ENCODE data around the gene ZFAND3. TPM values are rescaled to one million over a fixed set of nuclear protein-coding genes. Genes with fewer than 3 reads are reported as not detected.

Gene ZFAND3
- total RNA-seq, 2 experiments from 2014 or later, result 8.3 to 33.8 TPM

DNA sequence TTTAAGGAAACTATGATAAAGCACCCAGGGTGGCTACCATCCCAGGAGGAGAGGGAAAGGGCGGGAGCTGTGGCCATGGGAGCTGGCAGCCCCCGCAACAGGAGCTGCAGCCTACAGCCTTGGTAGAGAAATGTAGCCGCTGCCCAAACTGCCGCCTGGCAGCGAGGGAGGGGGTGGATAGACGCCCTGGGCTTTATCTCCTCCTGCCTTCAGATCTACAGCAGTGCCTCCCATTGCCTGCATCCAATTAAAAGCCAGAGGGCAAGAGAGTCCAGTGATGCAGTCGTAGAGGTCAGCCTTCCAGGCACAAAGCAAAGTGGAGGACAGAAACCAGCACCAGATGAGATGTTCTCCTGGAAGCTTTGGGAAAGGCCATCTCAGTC lies 35.0 kb upstream of the ZFAND3 start:
- Histone ChIP-seq H3K9me2 (ENCODE audit: insufficient read depth, low read length) (no peaks in the 10 kb centered on the region), H3K4me3 (ENCODE audit: low read depth, low read length, poor library complexity, severe bottlenecking) (no peak overlapping the region), H3K79me2 (ENCODE audit: insufficient read depth, low read depth, low read length) (no peaks in the 10 kb centered on the region), H3K27ac (ENCODE audit: low read depth, low read length, poor library complexity, severe bottlenecking) (no peak overlapping the region), H4K20me1 (ENCODE audit: insufficient read depth, low read length) (no peaks in the 10 kb centered on the region), H3K36me3 (ENCODE audit: insufficient read depth, low read length) (no peaks in the 10 kb centered on the region), H2AFZ (ENCODE audit: low read length) (no peak overlapping the region), H3K4me1 (ENCODE audit: insufficient read depth, low read length, poor library complexity, severe bottlenecking) (no peaks in the 10 kb centered on the region), H3K4me2 (ENCODE audit: low read length) (no peak overlapping the region), H3K9me3 (ENCODE audit: low read length) (no peaks in the 10 kb centered on the region)
- POLR2A ChIA-PET, result no interaction called here
- TF ChIP-seq, protein P1, sequence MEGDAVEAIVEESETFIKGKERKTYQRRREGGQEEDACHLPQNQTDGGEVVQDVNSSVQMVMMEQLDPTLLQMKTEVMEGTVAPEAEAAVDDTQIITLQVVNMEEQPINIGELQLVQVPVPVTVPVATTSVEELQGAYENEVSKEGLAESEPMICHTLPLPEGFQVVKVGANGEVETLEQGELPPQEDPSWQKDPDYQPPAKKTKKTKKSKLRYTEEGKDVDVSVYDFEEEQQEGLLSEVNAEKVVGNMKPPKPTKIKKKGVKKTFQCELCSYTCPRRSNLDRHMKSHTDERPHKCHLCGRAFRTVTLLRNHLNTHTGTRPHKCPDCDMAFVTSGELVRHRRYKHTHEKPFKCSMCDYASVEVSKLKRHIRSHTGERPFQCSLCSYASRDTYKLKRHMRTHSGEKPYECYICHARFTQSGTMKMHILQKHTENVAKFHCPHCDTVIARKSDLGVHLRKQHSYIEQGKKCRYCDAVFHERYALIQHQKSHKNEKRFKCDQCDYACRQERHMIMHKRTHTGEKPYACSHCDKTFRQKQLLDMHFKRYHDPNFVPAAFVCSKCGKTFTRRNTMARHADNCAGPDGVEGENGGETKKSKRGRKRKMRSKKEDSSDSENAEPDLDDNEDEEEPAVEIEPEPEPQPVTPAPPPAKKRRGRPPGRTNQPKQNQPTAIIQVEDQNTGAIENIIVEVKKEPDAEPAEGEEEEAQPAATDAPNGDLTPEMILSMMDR (conservative IDR thresholded peaks at IDR 0.05; ENCODE audit: low read length), result no peak
- TF ChIP-seq EZH2phosphoT487 (IDR thresholded peaks at IDR 0.05; ENCODE audit: borderline replicate concordance, low read depth, low read length), result no peak
- CTCF ChIA-PET (ENCODE audit: unreplicated experiment), result no interaction called here
- no TSS peak for BruUV-seq (replicated peaks)
- DNase-seq (ENCODE audit: low spot score), result no peak
- intact Hi-C loops (cut with micrococcal nuclease; ENCODE audit: unreplicated experiment), result no loop called here

DNA sequence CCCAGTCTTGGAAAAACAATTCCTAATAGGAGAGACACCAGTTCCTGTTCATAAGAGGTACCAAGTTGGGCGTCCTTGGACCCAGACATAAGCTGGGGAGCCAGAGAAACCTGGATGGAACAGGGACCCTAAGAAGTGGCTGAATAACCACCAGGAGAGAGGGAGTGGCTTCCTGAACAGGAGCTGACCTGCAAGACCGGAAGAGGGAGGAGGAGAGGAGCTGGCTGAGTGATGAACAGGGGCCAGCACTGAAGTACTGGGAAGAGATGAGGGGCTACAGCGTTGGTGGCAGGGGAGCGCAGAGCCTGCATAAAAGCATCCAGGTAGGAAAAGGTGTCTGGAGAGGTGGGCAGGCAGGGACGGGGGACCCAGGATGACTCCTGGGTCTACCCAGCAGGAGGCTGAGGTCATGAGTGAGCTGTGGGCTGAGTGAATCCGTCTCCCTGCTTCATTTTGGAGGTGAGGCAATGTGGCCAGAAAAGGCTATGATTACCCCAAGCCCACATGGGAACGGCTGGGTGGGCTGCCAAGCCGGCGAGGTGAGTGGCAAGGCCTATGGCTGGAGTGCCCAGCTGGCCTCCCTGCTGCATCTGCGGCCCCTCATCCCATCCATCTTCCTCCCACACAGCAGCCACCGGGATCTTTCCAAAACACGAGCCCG lies 34.4 kb upstream of the ZFAND3 start:
- Histone ChIP-seq H3K4me3 (ENCODE audit: low read depth, low read length, poor library complexity, severe bottlenecking) (no peak overlapping the region), H3K36me3 (ENCODE audit: insufficient read depth, low read length) (no peaks in the 10 kb centered on the region), H3K9me2 (ENCODE audit: insufficient read depth, low read length) (no peaks in the 10 kb centered on the region), H3K27ac (ENCODE audit: low read depth, low read length, poor library complexity, severe bottlenecking) (no peak overlapping the region), H3K9me3 (ENCODE audit: low read length) (no peaks in the 10 kb centered on the region), H3K4me2 (ENCODE audit: low read length) (no peak overlapping the region), H4K20me1 (ENCODE audit: insufficient read depth, low read length) (no peaks in the 10 kb centered on the region), H3K4me1 (ENCODE audit: insufficient read depth, low read length, poor library complexity, severe bottlenecking) (no peaks in the 10 kb centered on the region), H3K79me2 (ENCODE audit: insufficient read depth, low read depth, low read length) (no peaks in the 10 kb centered on the region), H2AFZ (ENCODE audit: low read length) (no peak overlapping the region)
- DNase-seq (ENCODE audit: low spot score), result no peak
- CTCF ChIA-PET (ENCODE audit: unreplicated experiment), result no interaction called here
- POLR2A ChIA-PET, result no interaction called here
- TF ChIP-seq, protein P1 (conservative IDR thresholded peaks at IDR 0.05; ENCODE audit: low read length), result no peak
- TF ChIP-seq EZH2phosphoT487 (IDR thresholded peaks at IDR 0.05; ENCODE audit: borderline replicate concordance, low read depth, low read length), result no peak
- intact Hi-C loops (cut with micrococcal nuclease; ENCODE audit: unreplicated experiment), result no loop called here
- no TSS peak for BruUV-seq (replicated peaks)

DNA sequence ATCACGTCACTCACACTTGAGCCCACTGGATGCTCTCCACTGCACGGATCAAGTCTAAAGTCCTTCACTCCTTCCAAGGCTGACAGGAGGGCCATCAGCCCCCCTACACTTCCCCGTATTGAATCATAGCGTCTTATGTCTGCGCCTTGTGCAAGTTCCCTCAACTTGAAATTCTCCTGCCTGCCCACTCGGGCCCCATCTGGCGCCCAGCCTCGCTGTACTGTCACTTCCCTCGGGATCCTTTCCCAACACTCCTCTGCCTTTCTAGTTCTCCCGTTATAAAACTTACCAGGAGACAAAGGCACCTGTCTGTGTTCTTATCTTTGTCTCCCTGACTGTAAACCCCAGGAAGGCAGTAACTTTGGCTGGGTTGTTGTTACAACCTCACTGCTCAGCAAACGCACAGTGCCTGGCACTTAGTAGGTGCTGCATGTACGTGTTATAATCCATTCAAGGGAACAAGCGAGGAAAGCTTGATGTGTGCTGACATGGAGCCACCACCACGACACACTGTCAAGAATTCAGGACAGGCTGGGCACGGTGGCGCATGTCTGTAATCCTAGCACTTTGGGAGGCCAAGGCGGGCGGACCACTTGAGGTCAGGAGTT lies 33.8 kb upstream of the ZFAND3 start:
- H3K4me3 ChIP-seq (ENCODE audit: low read depth, low read length, poor library complexity, severe bottlenecking), result no peak overlapping the region
- intact Hi-C loops (cut with micrococcal nuclease; ENCODE audit: unreplicated experiment), result no loop called here
- no peaks in the 10 kb centered on the region for H3K9me2 ChIP-seq (ENCODE audit: insufficient read depth, low read length)
- no peaks in the 10 kb centered on the region for H3K36me3 ChIP-seq (ENCODE audit: insufficient read depth, low read length)
- H3K9me3 ChIP-seq (ENCODE audit: low read length), result no peaks in the 10 kb centered on the region
- no peak overlapping the region for H3K4me2 ChIP-seq (ENCODE audit: low read length)
- DNase-seq (ENCODE audit: low spot score), result no peak
- no peaks in the 10 kb centered on the region for H4K20me1 ChIP-seq (ENCODE audit: insufficient read depth, low read length)
- H3K27ac ChIP-seq (ENCODE audit: low read depth, low read length, poor library complexity, severe bottlenecking), result no peak overlapping the region
- TF ChIP-seq, protein P1 (conservative IDR thresholded peaks at IDR 0.05; ENCODE audit: low read length), result no peak
- no peak for TF ChIP-seq EZH2phosphoT487 (IDR thresholded peaks at IDR 0.05; ENCODE audit: borderline replicate concordance, low read depth, low read length)
- POLR2A ChIA-PET, result no interaction called here
- H3K79me2 ChIP-seq (ENCODE audit: insufficient read depth, low read depth, low read length), result no peaks in the 10 kb centered on the region
- H2AFZ ChIP-seq (ENCODE audit: low read length), result no peak overlapping the region
- CTCF ChIA-PET (ENCODE audit: unreplicated experiment), result no interaction called here
- BruUV-seq (replicated peaks), result no TSS peak
- H3K4me1 ChIP-seq (ENCODE audit: insufficient read depth, low read length, poor library complexity, severe bottlenecking), result no peaks in the 10 kb centered on the region

Data from OCI-LY7 (cell line).